ENCODE measurements around the gene PHACTR1.

GRCh38 chr6:13035606-13036005, 319.0 kb downstream of the PHACTR1 start:
- no peak for TF ChIP-seq CTCF (IDR thresholded peaks at IDR 0.05)
- no peak for TF ChIP-seq POLR2A (IDR thresholded peaks at IDR 0.05)
